Common myeloid progenitor, CD34-positive (primary cell): ENCODE data around the gene MAGI1.

Experiments used
- CTCF ChIA-PET: fragments of 350-600 bp; sonication (Branson Sonifier 250); formaldehyde crosslinking; loops from one replicate; lab custom pipeline; 2021; ENCODE audit warnings: antibody characterized with exemption; lab: Charles Lee
- POLR2A ChIA-PET: fragments of 350-600 bp; sonication (Branson Sonifier 250); formaldehyde crosslinking; loops from one replicate; lab custom pipeline; 2021; ENCODE audit warnings: antibody characterized with exemption; lab: Charles Lee
- DNase-seq, 3 donors: peaks; one replicate each; pipeline versions ENCODE4 v3.0.0 to v3.0.0-alpha.2; 2013
- H3K27ac ChIP-seq, 2 experiments: 1 replicate in 1 of 2; 2 replicates in 1 of 2; pipeline ENCODE4 v1.7.0; 2013; ENCODE audit warnings: inconsistent platforms in 2 of 2, low read length in 2 of 2, mild to moderate bottlenecking in 2 of 2, low read depth in 1 of 2, moderate library complexity in 1 of 2; ENCODE audit not compliant: severe bottlenecking in 2 of 2, insufficient read depth in 1 of 2, poor library complexity in 1 of 2
- H3K27me3 ChIP-seq, 5 experiments: replicated peaks in 2 of 5; 1 replicate in 3 of 5; 2 replicates in 2 of 5; pipeline versions ENCODE4 v1.6.1 to v1.7.0; 2013; ENCODE audit warnings: low read length in 4 of 5, mild to moderate bottlenecking in 2 of 5, moderate library complexity in 2 of 5, inconsistent platforms in 1 of 5; ENCODE audit not compliant: insufficient read depth in 5 of 5, control insufficient read depth in 4 of 5
- H3K36me3 ChIP-seq, 4 experiments: 1 replicate in 2 of 4; 2 replicates in 2 of 4; pipeline versions ENCODE4 v1.6.1 to v1.7.0; 2013; ENCODE audit warnings: low read length in 3 of 4, control low read depth in 1 of 4, mild to moderate bottlenecking in 1 of 4; ENCODE audit not compliant: control insufficient read depth in 4 of 4, insufficient read depth in 4 of 4
- H3K4me1 ChIP-seq, 4 experiments: 1 replicate in 3 of 4; 2 replicates in 1 of 4; pipeline versions ENCODE4 v1.6.1 to v1.7.1; 2013; ENCODE audit warnings: low read length in 3 of 4, mild to moderate bottlenecking in 3 of 4, control low read depth in 1 of 4, inconsistent platforms in 1 of 4, moderate library complexity in 1 of 4; ENCODE audit not compliant: control insufficient read depth in 4 of 4, insufficient read depth in 4 of 4; ENCODE audit errors: control extremely low read depth in 1 of 4
- H3K4me3 ChIP-seq, 7 experiments: 1 replicate in 4 of 7; 2 replicates in 3 of 7; pipeline versions ENCODE4 v1.5.1 to v1.7.0; 2013; ENCODE audit warnings: mild to moderate bottlenecking in 7 of 7, low read length in 6 of 7, moderate library complexity in 6 of 7, inconsistent platforms in 2 of 7, low read depth in 2 of 7, control low read depth in 1 of 7; ENCODE audit not compliant: insufficient read depth in 4 of 7, control insufficient read depth in 1 of 7; ENCODE audit errors: extremely low read depth in 1 of 7
- H3K9me3 ChIP-seq, 5 experiments: 1 replicate in 4 of 5; 2 replicates in 1 of 5; pipeline versions ENCODE4 v1.6.1 to v1.7.1; 2013; ENCODE audit warnings: low read length in 4 of 5, mild to moderate bottlenecking in 2 of 5, inconsistent platforms in 1 of 5, low read depth in 1 of 5, moderate library complexity in 1 of 5; ENCODE audit not compliant: control insufficient read depth in 4 of 5, insufficient read depth in 2 of 5; ENCODE audit errors: control extremely low read depth in 1 of 5
- WGBS: methylation state at CpG from one replicate; pipeline ENCODE4 v1.1.5; 2013; ENCODE audit not compliant: insufficient coverage; 5-methylcytosine and 5-hydroxymethylcytosine counted together

Gene MAGI1

GRCh38 chr3:65376426-65376825 lies 662.3 kb downstream of the MAGI1 start:
- Histone ChIP-seq H3K9me3 (peaks cover 0 to 8% (median 1%) of the 10 kb centered on the region in 5 experiments), H3K4me1 (no peaks in the 10 kb centered on the region), H3K4me3 (no peak overlapping the region), H3K27ac (no peak overlapping the region), H3K36me3 (no peaks in the 10 kb centered on the region), H3K27me3 (no peaks in the 10 kb centered on the region)
- CTCF ChIA-PET, result no interaction called here
- DNase-seq, result no peak
- POLR2A ChIA-PET, result no interaction called here
- WGBS, result 75% methylated on average over 2 of the region's 2 CpGs

GRCh38 chr3:65371053-65371452 lies 667.7 kb downstream of the MAGI1 start:
- no peaks in the 10 kb centered on the region for H3K27me3 ChIP-seq
- peaks cover 0 to 8% (median 0%) of the 10 kb centered on the region in 5 experiments for H3K9me3 ChIP-seq
- no peaks in the 10 kb centered on the region for H3K36me3 ChIP-seq
- CTCF ChIA-PET, result no interaction called here
- 96% methylated on average over 4 of the region's 4 CpGs for WGBS
- H3K4me3 ChIP-seq, result no peak overlapping the region
- POLR2A ChIA-PET, result no interaction called here
- H3K4me1 ChIP-seq, result no peaks in the 10 kb centered on the region
- no peak for DNase-seq
- no peak overlapping the region for H3K27ac ChIP-seq

GRCh38 chr3:65368866-65369265 lies 669.9 kb downstream of the MAGI1 start:
- POLR2A ChIA-PET, result no interaction called here

DNA sequence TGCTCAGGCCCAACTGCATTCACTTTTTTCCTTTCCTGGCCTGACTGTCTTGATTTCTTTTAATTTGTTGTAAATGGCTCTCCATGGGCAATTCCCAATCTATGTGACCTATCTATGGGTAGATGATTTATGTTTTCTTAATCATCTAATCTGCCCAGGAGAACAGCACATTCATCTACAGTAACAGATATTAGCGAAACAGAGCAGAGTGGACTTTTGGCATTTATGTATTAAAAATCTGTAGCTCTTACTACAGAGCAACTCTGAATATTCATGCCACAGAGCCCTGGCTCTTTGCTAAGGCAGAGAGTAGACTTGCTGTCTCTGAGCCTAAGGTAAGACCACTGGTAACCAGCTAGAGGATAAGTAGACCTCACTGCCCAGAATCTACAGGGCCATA lies 676.0 kb downstream of the MAGI1 start:
- CTCF ChIA-PET, result no interaction called here

More at GRCh38 chr3:65368866-65369265, 669.9 kb downstream of the MAGI1 start:
- Histone ChIP-seq H3K9me3 (peaks cover 0 to 8% (median 0%) of the 10 kb centered on the region in 5 experiments), H3K27me3 (no peaks in the 10 kb centered on the region), H3K27ac (no peak overlapping the region), H3K4me3 (no peak overlapping the region), H3K36me3 (no peaks in the 10 kb centered on the region), H3K4me1 (no peaks in the 10 kb centered on the region)
- CTCF ChIA-PET, result interaction anchor here (1.2 kb wide), 1 partner anchor 8 kb away, joined by 3 read pairs; no protein-coding TSS in a partner anchor
- DNase-seq, result no peak

GRCh38 chr3:65361448-65361847 lies 677.3 kb downstream of the MAGI1 start:
- H3K4me1 ChIP-seq, result peaks cover 0 to 7% (median 7%) of the 10 kb centered on the region in 4 experiments
- peaks cover 0 to 28% (median 5%) of the 10 kb centered on the region in 5 experiments for H3K27me3 ChIP-seq
- no peak overlapping the region for H3K27ac ChIP-seq
- no peak overlapping the region for H3K4me3 ChIP-seq
- H3K36me3 ChIP-seq, result no peaks in the 10 kb centered on the region
- 86% methylated on average over 2 of the region's 2 CpGs for WGBS
- ChIA-PET POLR2A (no interaction called here), CTCF (no interaction called here)
- DNase-seq, result no peak
- H3K9me3 ChIP-seq, result peaks cover 0 to 2% (median 0%) of the 10 kb centered on the region in 5 experiments

More for the DNA sequence above, 676.0 kb downstream of the MAGI1 start:
- no peak for DNase-seq
- Histone ChIP-seq H3K4me3 (no peak overlapping the region), H3K27me3 (peaks cover 0 to 16% (median 0%) of the 10 kb centered on the region in 5 experiments), H3K4me1 (no peaks in the 10 kb centered on the region), H3K9me3 (peaks cover 0 to 2% (median 0%) of the 10 kb centered on the region in 5 experiments), H3K36me3 (no peaks in the 10 kb centered on the region), H3K27ac (no peak overlapping the region)
- POLR2A ChIA-PET, result no interaction called here
- WGBS, result 100% methylated on average over 1 of the region's 1 CpG

DNA sequence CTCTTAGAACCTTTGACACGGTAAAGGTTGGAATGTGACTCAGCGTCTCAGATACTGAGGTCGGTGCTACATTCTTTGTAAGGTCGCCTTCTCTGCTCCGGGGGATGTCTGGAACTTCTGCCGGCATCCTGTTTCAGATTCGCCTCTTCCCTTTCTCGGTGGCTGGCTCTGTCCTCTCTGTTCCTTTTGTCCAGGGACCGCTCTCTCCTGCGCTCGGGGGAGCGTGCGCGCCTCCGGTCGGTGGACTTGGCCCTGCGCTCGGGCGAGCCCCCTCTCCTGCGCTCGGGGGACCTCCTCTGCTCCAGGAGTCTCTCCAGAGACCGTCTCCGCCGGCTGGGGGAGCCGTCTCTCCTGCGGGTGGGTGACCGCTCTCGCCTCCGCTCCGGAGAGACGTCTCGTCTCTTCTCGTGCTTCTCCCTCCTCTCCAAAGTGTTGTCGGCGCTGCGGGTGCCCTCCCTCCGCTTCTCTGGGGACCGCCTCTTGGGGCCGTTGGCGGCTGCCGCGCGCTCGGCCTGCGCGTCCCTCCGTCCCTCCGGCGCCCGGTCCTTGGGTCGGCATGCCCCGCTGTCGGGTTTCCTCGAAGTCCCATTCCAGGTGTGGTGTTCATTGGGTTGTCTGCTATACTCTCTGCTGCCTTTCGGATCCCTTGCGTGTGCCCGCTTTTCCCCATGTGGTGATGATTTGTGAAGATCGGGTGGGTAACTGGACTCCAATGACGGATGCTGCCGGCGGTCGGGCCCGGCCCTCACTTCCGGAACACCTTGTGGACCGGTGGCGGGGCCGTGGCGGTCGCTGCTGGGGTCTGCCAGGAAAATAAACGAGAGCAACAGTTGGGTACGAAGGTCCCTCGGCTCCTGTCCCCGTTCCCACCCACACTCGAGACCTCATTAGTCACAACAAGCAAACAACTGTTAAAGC lies 682.1 kb downstream of the MAGI1 start:
- peak in 2 of 3 donors; percentile 31 to 45 for DNase-seq
- Histone ChIP-seq H3K4me1 (peaks cover 0 to 9% (median 8%) of the 10 kb centered on the region in 4 experiments), H3K9me3 (peaks cover 0 to 2% (median 0%) of the 10 kb centered on the region in 5 experiments), H3K4me3 (peak overlapping the region in 5 of 7 experiments; percentile 4 to 57 (median 29)), H3K36me3 (no peaks in the 10 kb centered on the region), H3K27ac (no peak overlapping the region), H3K27me3 (peaks cover 0 to 50% (median 15%) of the 10 kb centered on the region in 5 experiments)
- CTCF ChIA-PET, result no interaction called here
- POLR2A ChIA-PET, result no interaction called here
- WGBS, result 27% methylated on average over 73 of the region's 74 CpGs

GRCh38 chr3:65354880-65355279 lies 683.8 kb downstream of the MAGI1 start:
- ChIA-PET CTCF (interaction anchor here (1.2 kb wide), 1 partner anchor 822 kb away, joined by 3 read pairs; no protein-coding TSS in a partner anchor), POLR2A (interaction anchor here (0.6 kb wide), 1 partner anchor 17 kb away, joined by 3 read pairs; no protein-coding TSS in a partner anchor)
- Histone ChIP-seq H3K9me3 (peaks cover 0 to 2% (median 0%) of the 10 kb centered on the region in 5 experiments), H3K27me3 (peaks cover 0 to 50% (median 15%) of the 10 kb centered on the region in 5 experiments), H3K4me3 (no peak overlapping the region), H3K4me1 (peaks cover 0 to 9% (median 8%) of the 10 kb centered on the region in 4 experiments), H3K27ac (no peak overlapping the region), H3K36me3 (no peaks in the 10 kb centered on the region)
- DNase-seq, result no peak
- WGBS, result 91% methylated on average over 1 of the region's 4 CpGs
